PC-9 (cell line): ENCODE data around the gene DIAPH3.

Source experiments
- CTCF ChIP-seq: fragments of 200-600 bp; sonication (generic); conservative IDR thresholded peaks from 2 replicates; pipeline ENCODE4 v1.6.1; 2017; ENCODE audit warnings: mixed run types, antibody characterized with exemption, mild to moderate bottlenecking, moderate library complexity
- EZH2 ChIP-seq: fragments of 200-600 bp; sonication (generic); IDR thresholded peaks from 2 replicates; pipeline ENCODE4 v1.8.0; 2017; ENCODE audit warnings: antibody characterized with exemption, low read depth

- TF ChIP-seq CTCF (no peak), EZH2 (no peak)
These were observed 187.8 kb downstream of the DIAPH3 start for GRCh38 chr13:59975807-59976435.
